Thyroid gland (tissue), 4 donors: ENCODE measurements around the gene STAT6.

Experiments
- CTCF ChIP-seq, 6 experiments: fragments of 200-600 bp in 3 of 6; fragments of 450-650 bp in 3 of 6; sonication (generic) in 3 of 6; IDR thresholded peaks; one replicate each; pipeline ENCODE4 v1.5.1; 2016 to 2019; ENCODE audit warnings: antibody characterized with exemption in 6 of 6, mild to moderate bottlenecking in 2 of 6, inconsistent platforms in 1 of 6, moderate library complexity in 1 of 6
- POLR2A ChIP-seq, 2 donors: fragments of 450-650 bp; IDR thresholded peaks; one replicate each; pipeline ENCODE4 v1.6.1; 2017; ENCODE audit warnings: antibody characterized with exemption in 2 of 2, mild to moderate bottlenecking in 2 of 2, moderate library complexity in 1 of 2

- no peak for TF ChIP-seq CTCF (IDR thresholded peaks at IDR 0.05)
- TF ChIP-seq POLR2A (IDR thresholded peaks at IDR 0.05), result no peak
Observed at GRCh38 chr12:57051011-57051410, 60.2 kb downstream of the STAT6 start.
